ENCODE data around the gene ANAPC5.
"Not testable (repeated sequence)": the region's sequence is repeated elsewhere in the genome, so short reads cannot be mapped to it uniquely, and the experiment has no call there.

The ANAPC5 gene

DNA sequence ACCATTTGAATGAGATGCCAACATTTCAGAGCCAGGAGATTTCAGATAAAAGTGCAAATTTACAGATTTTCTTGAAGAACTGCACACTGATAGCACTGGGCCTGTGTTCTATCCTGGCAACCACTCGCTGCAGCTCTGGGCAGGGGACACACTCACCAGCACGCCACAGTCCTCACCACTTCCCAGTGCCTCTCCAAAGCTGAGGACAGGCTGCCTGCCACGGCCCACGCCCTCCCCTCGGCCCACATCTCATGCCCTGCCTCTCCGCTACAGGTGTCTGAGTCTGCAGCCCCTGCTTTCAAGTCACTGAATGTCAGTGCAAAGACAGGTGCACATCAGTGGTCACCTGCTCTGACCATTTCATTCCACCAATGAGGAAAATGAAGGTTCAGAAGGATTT, 68.4 kb downstream of the ANAPC5 start:
- no peaks in the 10 kb centered on the region for H4K20me1 ChIP-seq (ENCODE audit: low read depth, low read length)
- H3K9me3 ChIP-seq (ENCODE audit: insufficient read depth, low read length), result no peaks in the 10 kb centered on the region
- no peak overlapping the region for H2AFZ ChIP-seq (ENCODE audit: low read depth, low read length, severe bottlenecking)
- no peak overlapping the region for H3K27ac ChIP-seq (ENCODE audit: low read depth, low read length)
- H3K79me2 ChIP-seq (ENCODE audit: insufficient read depth, low read length), result peaks cover 15% of the 10 kb centered on the region; the same call in 1 of the 2 replicates
- H3K9me2 ChIP-seq (replicated peaks; ENCODE audit: insufficient read depth, low read length), result no peaks in the 10 kb centered on the region
- H3K4me2 ChIP-seq (ENCODE audit: low read depth, low read length, poor library complexity, severe bottlenecking), result no peak overlapping the region
- H3K4me3 ChIP-seq (ENCODE audit: insufficient read depth, low read length, poor library complexity, severe bottlenecking), result no peak overlapping the region
- TF ChIP-seq EZH2phosphoT487 (conservative IDR thresholded peaks at IDR 0.05; ENCODE audit: low read length), result no peak
- H3F3A ChIP-seq (ENCODE audit: insufficient read depth), result no peaks in the 10 kb centered on the region
- H3K27me3 ChIP-seq (ENCODE audit: low read length), result no peaks in the 10 kb centered on the region
- H3K36me3 ChIP-seq (ENCODE audit: low read length), result no peaks in the 10 kb centered on the region
- no peak overlapping the region for H3K9ac ChIP-seq (ENCODE audit: low read length)

DNA sequence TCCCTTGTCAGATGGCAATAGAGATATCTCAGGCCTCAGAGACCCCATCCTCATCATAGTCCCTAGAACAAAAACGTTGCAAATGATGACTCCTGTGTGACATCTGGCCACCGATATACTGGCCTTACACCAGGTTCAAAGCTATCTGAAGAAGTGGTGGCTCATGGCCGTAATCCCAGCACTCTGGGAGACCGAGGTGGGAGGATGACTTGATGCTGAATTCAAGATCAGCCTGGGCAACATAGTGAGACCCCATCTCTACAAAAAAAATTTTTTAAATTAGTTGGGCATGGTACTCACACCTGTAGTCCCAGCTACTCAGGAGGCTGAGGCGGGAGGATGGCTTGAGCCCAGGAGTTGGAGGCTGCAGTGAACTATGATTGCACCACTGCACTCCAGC, 68.8 kb downstream of the ANAPC5 start:
- Histone ChIP-seq H3K36me3 (ENCODE audit: low read length) (no peaks in the 10 kb centered on the region), H3K9me3 (ENCODE audit: insufficient read depth, low read length) (no peaks in the 10 kb centered on the region), H3K9me2 (replicated peaks; ENCODE audit: insufficient read depth, low read length) (no peaks in the 10 kb centered on the region), H3F3A (ENCODE audit: insufficient read depth) (no peaks in the 10 kb centered on the region), H2AFZ (ENCODE audit: low read depth, low read length, severe bottlenecking) (no peak overlapping the region), H3K4me3 (ENCODE audit: insufficient read depth, low read length, poor library complexity, severe bottlenecking) (no peak overlapping the region), H3K4me2 (ENCODE audit: low read depth, low read length, poor library complexity, severe bottlenecking) (no peak overlapping the region), H3K27me3 (ENCODE audit: low read length) (no peaks in the 10 kb centered on the region), H3K27ac (ENCODE audit: low read depth, low read length) (no peak overlapping the region), H4K20me1 (ENCODE audit: low read depth, low read length) (no peaks in the 10 kb centered on the region), H3K79me2 (ENCODE audit: insufficient read depth, low read length) (peaks cover 12% of the 10 kb centered on the region; the same call in 1 of the 2 replicates), H3K9ac (ENCODE audit: low read length) (no peak overlapping the region)
- TF ChIP-seq, protein P1, sequence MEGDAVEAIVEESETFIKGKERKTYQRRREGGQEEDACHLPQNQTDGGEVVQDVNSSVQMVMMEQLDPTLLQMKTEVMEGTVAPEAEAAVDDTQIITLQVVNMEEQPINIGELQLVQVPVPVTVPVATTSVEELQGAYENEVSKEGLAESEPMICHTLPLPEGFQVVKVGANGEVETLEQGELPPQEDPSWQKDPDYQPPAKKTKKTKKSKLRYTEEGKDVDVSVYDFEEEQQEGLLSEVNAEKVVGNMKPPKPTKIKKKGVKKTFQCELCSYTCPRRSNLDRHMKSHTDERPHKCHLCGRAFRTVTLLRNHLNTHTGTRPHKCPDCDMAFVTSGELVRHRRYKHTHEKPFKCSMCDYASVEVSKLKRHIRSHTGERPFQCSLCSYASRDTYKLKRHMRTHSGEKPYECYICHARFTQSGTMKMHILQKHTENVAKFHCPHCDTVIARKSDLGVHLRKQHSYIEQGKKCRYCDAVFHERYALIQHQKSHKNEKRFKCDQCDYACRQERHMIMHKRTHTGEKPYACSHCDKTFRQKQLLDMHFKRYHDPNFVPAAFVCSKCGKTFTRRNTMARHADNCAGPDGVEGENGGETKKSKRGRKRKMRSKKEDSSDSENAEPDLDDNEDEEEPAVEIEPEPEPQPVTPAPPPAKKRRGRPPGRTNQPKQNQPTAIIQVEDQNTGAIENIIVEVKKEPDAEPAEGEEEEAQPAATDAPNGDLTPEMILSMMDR (IDR thresholded peaks at IDR 0.05; ENCODE audit: insufficient read depth, low read length, poor library complexity, severe bottlenecking), result no peak
- TF ChIP-seq EZH2phosphoT487 (conservative IDR thresholded peaks at IDR 0.05; ENCODE audit: low read length), result no peak

DNA sequence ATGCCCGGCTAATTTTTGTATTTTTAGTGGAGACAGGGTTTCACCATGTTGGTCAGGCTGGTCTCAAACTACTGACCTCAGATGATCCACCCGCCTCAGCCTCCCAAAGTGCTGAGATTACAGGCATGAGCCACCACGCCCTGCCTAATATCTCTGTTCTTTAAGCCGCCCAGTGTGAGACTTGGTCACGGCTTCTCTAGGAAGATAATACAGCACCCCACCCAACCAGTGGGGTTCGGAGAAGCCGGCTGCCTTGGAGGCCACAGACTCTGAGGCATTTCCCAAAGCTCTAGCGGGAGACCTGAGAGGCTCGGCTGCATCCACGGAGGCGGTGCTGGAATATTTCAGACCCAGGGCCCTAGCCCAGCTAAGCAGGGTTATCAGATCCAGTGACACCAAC, 69.3 kb downstream of the ANAPC5 start:
- H3K9me2 ChIP-seq (replicated peaks; ENCODE audit: insufficient read depth, low read length); H3K27me3 ChIP-seq (ENCODE audit: low read length); H3K4me2 ChIP-seq (ENCODE audit: low read depth, low read length, poor library complexity, severe bottlenecking); H3F3A ChIP-seq (ENCODE audit: insufficient read depth); H3K9ac ChIP-seq (ENCODE audit: low read length); H3K4me3 ChIP-seq (ENCODE audit: insufficient read depth, low read length, poor library complexity, severe bottlenecking); H4K20me1 ChIP-seq (ENCODE audit: low read depth, low read length); H3K36me3 ChIP-seq (ENCODE audit: low read length); H3K79me2 ChIP-seq (ENCODE audit: insufficient read depth, low read length); H3K27ac ChIP-seq (ENCODE audit: low read depth, low read length); H2AFZ ChIP-seq (ENCODE audit: low read depth, low read length, severe bottlenecking); H3K9me3 ChIP-seq (ENCODE audit: insufficient read depth, low read length): not testable (repeated sequence)

DNA sequence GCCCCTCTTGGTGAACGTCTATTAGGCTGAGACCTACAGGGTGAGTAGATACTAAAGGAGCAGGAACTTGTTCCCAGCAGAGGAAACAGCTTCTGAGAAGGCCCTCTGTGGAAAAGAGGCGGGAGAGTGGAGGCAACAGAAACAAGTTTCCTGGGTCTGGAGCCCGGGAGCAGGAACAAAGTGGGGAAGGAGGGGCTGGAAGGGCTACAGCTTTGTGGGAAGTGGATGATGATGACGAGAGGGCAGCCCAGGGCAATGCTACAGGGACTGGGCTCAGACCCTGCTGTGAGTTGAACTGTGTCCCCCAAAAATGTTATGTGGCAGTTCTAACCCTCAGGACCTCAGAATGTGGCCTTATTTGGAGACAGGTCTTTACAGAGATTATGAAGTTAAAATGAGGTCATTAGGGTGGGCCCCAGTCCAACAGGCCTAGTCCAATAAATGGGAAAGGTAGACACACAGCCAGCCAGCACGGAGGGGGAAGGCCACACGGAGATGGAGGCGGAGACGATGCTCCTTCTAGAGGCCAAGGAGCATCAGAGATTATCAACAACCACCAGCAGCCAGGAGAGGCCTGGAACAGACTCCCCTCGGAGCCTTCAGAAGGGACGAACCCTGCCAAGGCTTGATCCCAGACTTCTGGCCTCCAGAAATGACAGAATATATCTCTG, 70.0 kb downstream of the ANAPC5 start:
- H3K36me3 ChIP-seq (ENCODE audit: low read length), result no peaks in the 10 kb centered on the region
- no peak overlapping the region for H3K4me2 ChIP-seq (ENCODE audit: low read depth, low read length, poor library complexity, severe bottlenecking)
- no peaks in the 10 kb centered on the region for H3K9me2 ChIP-seq (replicated peaks; ENCODE audit: insufficient read depth, low read length)
- TF ChIP-seq EZH2phosphoT487 (conservative IDR thresholded peaks at IDR 0.05; ENCODE audit: low read length), result no peak
- TF ChIP-seq, protein P1 (IDR thresholded peaks at IDR 0.05; ENCODE audit: insufficient read depth, low read length, poor library complexity, severe bottlenecking), result no peak
- no peak overlapping the region for H3K27ac ChIP-seq (ENCODE audit: low read depth, low read length)
- H3K9ac ChIP-seq (ENCODE audit: low read length), result no peak overlapping the region
- H3F3A ChIP-seq (ENCODE audit: insufficient read depth), result no peaks in the 10 kb centered on the region
- no peak overlapping the region for H3K4me3 ChIP-seq (ENCODE audit: insufficient read depth, low read length, poor library complexity, severe bottlenecking)
- H3K9me3 ChIP-seq (ENCODE audit: insufficient read depth, low read length), result no peaks in the 10 kb centered on the region
- H4K20me1 ChIP-seq (ENCODE audit: low read depth, low read length), result no peaks in the 10 kb centered on the region
- no peak overlapping the region for H2AFZ ChIP-seq (ENCODE audit: low read depth, low read length, severe bottlenecking)
- H3K79me2 ChIP-seq (ENCODE audit: insufficient read depth, low read length), result peaks cover 9% of the 10 kb centered on the region; the same call in 1 of the 2 replicates
- H3K27me3 ChIP-seq (ENCODE audit: low read length), result no peaks in the 10 kb centered on the region

DNA sequence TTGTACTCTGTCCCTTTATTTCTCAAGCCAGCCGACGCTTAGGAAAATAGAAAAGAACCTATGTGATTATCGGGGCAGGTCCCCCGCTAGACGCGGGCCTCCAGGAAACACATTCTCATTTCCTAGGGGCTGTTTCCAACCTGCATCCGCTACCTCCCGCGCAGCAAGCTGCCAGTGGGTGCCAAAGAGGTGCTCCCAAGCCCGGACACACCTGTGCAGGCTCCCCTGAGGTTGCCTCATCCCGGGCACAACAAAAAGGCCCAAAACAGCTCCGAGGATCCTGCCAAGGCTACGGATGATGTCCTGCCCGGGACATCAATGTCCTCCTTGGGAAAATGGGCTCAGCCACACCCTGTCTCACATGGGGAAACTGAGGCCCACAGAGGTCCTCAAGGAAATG, 71.1 kb downstream of the ANAPC5 start:
- H3K27ac ChIP-seq (ENCODE audit: low read depth, low read length); H2AFZ ChIP-seq (ENCODE audit: low read depth, low read length, severe bottlenecking); H3K9me3 ChIP-seq (ENCODE audit: insufficient read depth, low read length); H4K20me1 ChIP-seq (ENCODE audit: low read depth, low read length); H3K9ac ChIP-seq (ENCODE audit: low read length); H3F3A ChIP-seq (ENCODE audit: insufficient read depth); H3K36me3 ChIP-seq (ENCODE audit: low read length); H3K4me2 ChIP-seq (ENCODE audit: low read depth, low read length, poor library complexity, severe bottlenecking); H3K9me2 ChIP-seq (replicated peaks; ENCODE audit: insufficient read depth, low read length); H3K27me3 ChIP-seq (ENCODE audit: low read length); H3K4me3 ChIP-seq (ENCODE audit: insufficient read depth, low read length, poor library complexity, severe bottlenecking): not testable (repeated sequence)
- H3K79me2 ChIP-seq (ENCODE audit: insufficient read depth, low read length), result peaks cover 14% of the 10 kb centered on the region

DNA sequence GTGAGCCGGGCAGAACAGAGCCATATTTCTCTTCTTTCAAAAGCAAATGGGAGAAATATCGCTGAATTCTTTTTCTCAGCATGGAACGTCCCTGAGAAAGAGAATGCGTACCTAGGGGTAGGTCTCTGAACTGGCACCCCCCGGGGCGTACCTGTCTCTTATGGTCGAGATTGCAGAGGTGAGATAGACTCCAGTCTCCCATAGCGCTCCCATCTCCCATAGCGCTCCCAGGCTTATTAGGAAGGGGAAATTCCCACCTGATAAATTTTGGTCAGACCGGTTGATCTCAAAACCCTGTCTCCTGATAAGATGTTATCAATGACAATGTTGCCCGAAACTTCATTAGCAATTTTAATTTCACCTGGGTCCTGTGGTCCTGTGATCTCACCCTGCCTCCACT, 71.7 kb downstream of the ANAPC5 start:
- not testable (repeated sequence) for H3K9ac ChIP-seq (ENCODE audit: low read length); H3K4me2 ChIP-seq (ENCODE audit: low read depth, low read length, poor library complexity, severe bottlenecking); H2AFZ ChIP-seq (ENCODE audit: low read depth, low read length, severe bottlenecking); H3K27me3 ChIP-seq (ENCODE audit: low read length); H4K20me1 ChIP-seq (ENCODE audit: low read depth, low read length); H3K4me3 ChIP-seq (ENCODE audit: insufficient read depth, low read length, poor library complexity, severe bottlenecking); H3K9me2 ChIP-seq (replicated peaks; ENCODE audit: insufficient read depth, low read length); H3K36me3 ChIP-seq (ENCODE audit: low read length); H3K9me3 ChIP-seq (ENCODE audit: insufficient read depth, low read length); H3F3A ChIP-seq (ENCODE audit: insufficient read depth); H3K27ac ChIP-seq (ENCODE audit: low read depth, low read length)
- H3K79me2 ChIP-seq (ENCODE audit: insufficient read depth, low read length), result peaks cover 14% of the 10 kb centered on the region

Data from SU-DHL-6 (cell line).